ENCODE measurements around the gene SYPL2.

- no peak for TF ChIP-seq POLR2A (IDR thresholded peaks at IDR 0.05)
- no peak for TF ChIP-seq POLR2AphosphoS5 (IDR thresholded peaks at IDR 0.05)
- no peak for TF ChIP-seq CTCF (IDR thresholded peaks at IDR 0.05)
- TF ChIP-seq EP300 (IDR thresholded peaks at IDR 0.05) = no peak
Observed at GRCh38 chr1:109457819-109458218, 8.5 kb upstream of the SYPL2 start.

Measured in stomach (tissue), 4 donors.